ENCODE measurements around the gene FCHO2.

FCHO2 gene

GRCh38 chr5:72917371-72917776 is 38.5 kb upstream of the FCHO2 start:
- H3K9ac ChIP-seq (ENCODE audit: low read length), result no peak overlapping the region
- no peak overlapping the region for H3K4me3 ChIP-seq (ENCODE audit: insufficient read depth, low read length, poor library complexity, severe bottlenecking)
- no peaks in the 10 kb centered on the region for H3K27me3 ChIP-seq (ENCODE audit: low read length)
- no peak overlapping the region for H3K4me2 ChIP-seq (ENCODE audit: low read depth, low read length, poor library complexity, severe bottlenecking)
- H3F3A ChIP-seq (ENCODE audit: insufficient read depth), result peaks cover 9% of the 10 kb centered on the region; the same call in 1 of the 2 replicates
- H3K36me3 ChIP-seq (ENCODE audit: low read length), result peaks cover 5% of the 10 kb centered on the region; the same call in 1 of the 2 replicates
- no peaks in the 10 kb centered on the region for H3K9me3 ChIP-seq (ENCODE audit: insufficient read depth, low read length)
- peaks cover 3% of the 10 kb centered on the region; the same call in 1 of the 2 replicates for H4K20me1 ChIP-seq (ENCODE audit: low read depth, low read length)
- no peak overlapping the region for H3K27ac ChIP-seq (ENCODE audit: low read depth, low read length)
- H3K9me2 ChIP-seq (replicated peaks; ENCODE audit: insufficient read depth, low read length), result no peaks in the 10 kb centered on the region
- no peaks in the 10 kb centered on the region for H3K79me2 ChIP-seq (ENCODE audit: insufficient read depth, low read length)
- no peak for TF ChIP-seq EZH2phosphoT487 (conservative IDR thresholded peaks at IDR 0.05; ENCODE audit: low read length)
- TF ChIP-seq CTCF (IDR thresholded peaks at IDR 0.05; ENCODE audit: insufficient read depth, low read length, poor library complexity, severe bottlenecking), result no peak
- no peak overlapping the region for H2AFZ ChIP-seq (ENCODE audit: low read depth, low read length, severe bottlenecking)

DNA sequence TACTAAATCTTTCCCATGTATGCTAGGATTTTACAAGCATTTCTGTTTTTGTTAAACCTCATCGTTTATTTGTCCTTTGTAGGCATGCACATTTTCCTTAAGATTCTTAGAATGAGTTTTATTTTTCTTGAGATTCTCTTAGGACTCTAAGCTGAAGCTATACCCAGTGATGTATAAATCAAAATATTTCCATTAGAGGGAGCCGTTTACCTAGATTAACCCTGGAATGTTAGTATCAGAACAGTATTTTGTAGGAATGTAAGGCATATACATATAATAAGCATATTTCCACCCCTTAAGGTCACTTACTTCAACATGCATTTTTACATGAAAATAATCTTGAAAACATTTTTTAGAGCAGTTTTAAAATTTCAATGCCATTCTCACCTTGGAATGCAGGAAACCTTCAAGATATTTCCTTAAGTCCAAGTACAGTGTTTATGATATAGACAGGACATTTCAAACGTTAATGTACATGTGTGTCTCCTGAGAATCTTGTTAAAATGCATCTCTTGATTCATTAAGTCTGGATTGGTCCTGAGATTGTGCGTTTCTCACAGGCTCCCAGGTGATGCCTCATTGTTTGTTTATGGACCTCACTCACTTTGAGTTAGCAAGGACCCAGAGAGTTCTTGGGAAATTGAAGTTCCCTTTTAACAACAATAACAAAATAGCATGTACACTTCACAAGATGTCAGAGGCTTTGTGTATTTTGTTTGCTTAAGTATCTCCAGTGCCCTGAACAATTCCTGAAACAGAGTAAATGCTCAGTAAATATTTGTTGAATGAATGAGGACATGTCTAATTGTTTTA is 34.9 kb upstream of the FCHO2 start:
- Histone ChIP-seq H3K9me2 (replicated peaks; ENCODE audit: insufficient read depth, low read length) (no peaks in the 10 kb centered on the region), H3F3A (ENCODE audit: insufficient read depth) (peaks cover 9% of the 10 kb centered on the region; the same call in 1 of the 2 replicates), H3K9me3 (ENCODE audit: insufficient read depth, low read length) (no peaks in the 10 kb centered on the region), H3K9ac (ENCODE audit: low read length) (no peak overlapping the region), H3K4me2 (ENCODE audit: low read depth, low read length, poor library complexity, severe bottlenecking) (no peak overlapping the region), H3K27me3 (ENCODE audit: low read length) (no peaks in the 10 kb centered on the region), H3K27ac (ENCODE audit: low read depth, low read length) (no peak overlapping the region), H4K20me1 (ENCODE audit: low read depth, low read length) (no peaks in the 10 kb centered on the region), H3K36me3 (ENCODE audit: low read length) (no peaks in the 10 kb centered on the region), H3K79me2 (ENCODE audit: insufficient read depth, low read length) (no peaks in the 10 kb centered on the region), H2AFZ (ENCODE audit: low read depth, low read length, severe bottlenecking) (no peak overlapping the region), H3K4me3 (ENCODE audit: insufficient read depth, low read length, poor library complexity, severe bottlenecking) (no peak overlapping the region)
- TF ChIP-seq CTCF (IDR thresholded peaks at IDR 0.05; ENCODE audit: insufficient read depth, low read length, poor library complexity, severe bottlenecking) (no peak), EZH2phosphoT487 (conservative IDR thresholded peaks at IDR 0.05; ENCODE audit: low read length) (no peak)

- Histone ChIP-seq H4K20me1 (ENCODE audit: low read depth, low read length) (no peaks in the 10 kb centered on the region), H3K9ac (ENCODE audit: low read length) (no peak overlapping the region), H2AFZ (ENCODE audit: low read depth, low read length, severe bottlenecking) (no peak overlapping the region), H3K36me3 (ENCODE audit: low read length) (no peaks in the 10 kb centered on the region), H3K27ac (ENCODE audit: low read depth, low read length) (no peak overlapping the region), H3K27me3 (ENCODE audit: low read length) (no peaks in the 10 kb centered on the region), H3K4me3 (ENCODE audit: insufficient read depth, low read length, poor library complexity, severe bottlenecking) (no peak overlapping the region), H3K9me3 (ENCODE audit: insufficient read depth, low read length) (no peaks in the 10 kb centered on the region), H3K9me2 (replicated peaks; ENCODE audit: insufficient read depth, low read length) (no peaks in the 10 kb centered on the region), H3F3A (ENCODE audit: insufficient read depth) (peaks cover 7% of the 10 kb centered on the region; the same call in 1 of the 2 replicates), H3K79me2 (ENCODE audit: insufficient read depth, low read length) (no peaks in the 10 kb centered on the region), H3K4me2 (ENCODE audit: low read depth, low read length, poor library complexity, severe bottlenecking) (no peak overlapping the region)
- TF ChIP-seq CTCF (IDR thresholded peaks at IDR 0.05; ENCODE audit: insufficient read depth, low read length, poor library complexity, severe bottlenecking), result no peak
- TF ChIP-seq EZH2phosphoT487 (conservative IDR thresholded peaks at IDR 0.05; ENCODE audit: low read length), result no peak
Measured at GRCh38 chr5:72921886-72922285, 34.0 kb upstream of the FCHO2 start.

All from SU-DHL-6 (cell line).